Suppressor macrophage treated with lipopolysaccharide for 1 hour (primary cell): ENCODE data around the gene SUSD1.
"Not testable (repeated sequence)": the region's sequence is repeated elsewhere in the genome, so short reads cannot be mapped to it uniquely, and the experiment has no call there.

Source experiments
- DNase-seq, 3 donors: peaks; one replicate each; pipeline ENCODE4 v3.0.0-alpha.2; 2020 to 2022

The SUSD1 gene

GRCh38 chr9:112173489-112174221 lies 1.4 kb downstream of the SUSD1 start:
- DNase-seq = no peak

DNA sequence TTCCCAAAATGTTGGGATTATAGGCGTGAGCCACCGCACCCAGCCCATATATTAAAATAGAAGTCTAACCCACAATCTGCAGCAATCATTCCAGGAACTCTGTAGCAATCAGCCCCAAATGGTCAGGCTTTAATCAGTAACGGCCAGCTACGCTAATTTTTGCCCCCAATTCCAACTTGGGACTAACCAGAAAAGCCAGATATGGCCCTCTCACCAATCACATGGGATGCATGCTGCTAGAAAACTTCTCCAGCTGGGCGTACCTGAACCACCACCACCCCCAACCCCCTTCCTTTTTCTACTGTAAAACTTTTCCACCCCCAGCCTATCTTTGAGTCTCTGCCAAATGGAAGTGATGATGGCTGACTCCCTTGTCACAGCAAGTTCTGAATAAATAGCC lies 4.1 kb downstream of the SUSD1 start:
- no peak for DNase-seq

DNA sequence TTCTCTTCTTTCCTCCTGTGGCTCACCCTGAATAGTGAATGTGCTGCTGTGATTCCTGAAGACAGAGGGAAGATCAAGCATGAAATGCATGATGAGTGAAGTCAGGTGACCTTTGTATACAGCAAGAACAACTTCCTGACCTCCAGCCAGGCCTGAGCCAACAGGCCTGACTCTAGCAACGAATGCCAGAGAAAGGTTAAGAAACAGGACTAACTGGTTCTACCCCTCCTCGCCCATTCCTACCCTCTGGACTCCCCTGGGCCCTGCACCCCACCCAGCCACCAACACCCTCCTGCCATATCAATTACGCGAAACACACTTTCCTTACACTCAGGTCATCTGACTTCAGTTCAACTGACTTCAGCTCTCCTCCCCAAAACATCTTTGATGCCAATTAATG lies 4.9 kb downstream of the SUSD1 start:
- no peak for DNase-seq

- no peak for DNase-seq
These were observed 5.7 kb downstream of the SUSD1 start for GRCh38 chr9:112169368-112169767.

- DNase-seq = no peak
These were observed 6.9 kb downstream of the SUSD1 start for GRCh38 chr9:112168197-112168596.

DNA sequence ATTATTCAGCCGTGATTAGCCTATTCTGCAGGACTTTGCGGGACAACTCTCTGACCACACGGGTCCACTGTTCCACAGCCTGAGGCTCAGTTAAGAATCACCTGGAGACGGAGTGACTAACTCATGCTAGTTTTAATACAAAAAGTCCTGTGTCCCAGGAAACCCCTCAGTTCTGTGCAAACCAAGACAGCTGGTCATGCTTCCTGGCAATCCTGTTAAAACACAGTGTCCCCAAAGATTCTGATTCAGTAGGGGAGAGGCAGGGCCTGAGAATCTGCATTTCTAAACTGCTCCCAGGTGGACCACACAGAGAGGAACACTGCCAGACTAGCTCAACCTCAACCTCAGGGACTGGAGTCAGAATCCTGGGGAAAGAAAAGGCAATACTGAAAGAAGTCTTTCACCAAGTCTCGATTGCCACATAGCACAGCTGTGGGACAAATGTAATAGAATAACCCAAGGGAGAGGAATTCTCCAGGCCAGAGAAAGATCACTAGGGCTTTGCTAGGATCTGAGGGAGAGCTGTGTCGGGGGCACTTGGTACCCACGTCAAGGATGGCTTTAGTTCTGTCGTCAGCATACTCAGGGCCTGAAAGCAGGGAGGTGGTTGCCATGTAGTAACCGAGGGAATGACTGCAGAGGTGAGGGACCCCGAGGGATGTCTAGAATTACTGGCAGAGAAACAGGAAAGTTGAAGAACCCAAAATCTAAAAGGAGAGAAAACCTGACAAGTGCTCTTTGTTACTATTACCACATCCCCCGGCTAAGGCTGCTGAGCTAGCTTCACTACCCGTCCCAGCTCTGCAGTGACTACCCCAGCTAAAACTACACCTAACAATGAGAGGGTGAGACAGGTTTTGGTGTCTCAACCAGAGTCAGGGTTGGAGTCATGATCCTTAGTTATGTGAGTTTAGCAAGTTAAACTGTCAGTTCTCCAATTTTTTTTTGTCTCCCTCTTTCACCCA lies 8.6 kb downstream of the SUSD1 start:
- DNase-seq = no peak

GRCh38 chr9:112162621-112163413 lies 12.3 kb downstream of the SUSD1 start:
- peak; percentile 16 to 66 (median 57) for DNase-seq

DNA sequence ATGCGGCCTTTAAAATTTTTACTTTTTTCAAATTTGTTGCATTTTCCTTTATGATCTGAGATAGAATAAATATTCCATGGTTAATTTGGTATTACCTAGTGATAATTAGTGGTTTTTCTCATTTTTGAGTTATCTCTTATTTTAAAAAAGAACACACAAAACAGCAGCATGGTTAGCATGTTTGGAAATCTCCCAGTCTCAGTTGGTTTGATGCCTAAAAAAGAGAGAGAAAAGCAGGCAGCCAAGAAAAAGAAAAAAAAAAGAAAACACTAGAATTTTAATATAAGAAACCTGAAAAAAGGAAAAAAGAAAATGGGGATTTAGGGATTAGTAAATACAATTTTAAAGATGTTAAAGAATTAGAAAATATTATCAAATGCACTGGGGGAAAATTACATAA lies 15.3 kb downstream of the SUSD1 start:
- no peak for DNase-seq

- DNase-seq = no peak
These were observed 16.3 kb downstream of the SUSD1 start for GRCh38 chr9:112158656-112159367.

DNA sequence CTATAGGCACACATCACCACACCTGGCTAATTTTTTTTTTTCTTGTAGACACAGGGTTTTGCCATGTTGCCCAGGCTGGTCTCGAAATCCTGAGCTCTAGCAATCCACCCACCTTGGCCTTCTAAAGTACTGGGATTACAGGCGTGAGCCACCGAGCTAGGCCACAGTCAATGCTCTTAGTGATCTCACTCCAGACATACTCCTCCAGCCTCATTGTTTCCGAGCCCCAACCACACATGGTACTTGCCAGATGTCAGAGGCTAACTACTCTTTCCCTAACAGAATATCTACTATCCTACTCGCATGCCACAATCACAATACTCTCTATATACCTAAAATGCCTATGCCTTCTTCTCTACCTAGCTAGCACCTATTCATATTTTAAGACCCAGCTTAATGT lies 17.1 kb downstream of the SUSD1 start:
- no peak for DNase-seq

GRCh38 chr9:112157087-112157486 lies 18.0 kb downstream of the SUSD1 start:
- no peak for DNase-seq

GRCh38 chr9:112149211-112149610 lies 25.9 kb downstream of the SUSD1 start:
- no peak for DNase-seq

DNA sequence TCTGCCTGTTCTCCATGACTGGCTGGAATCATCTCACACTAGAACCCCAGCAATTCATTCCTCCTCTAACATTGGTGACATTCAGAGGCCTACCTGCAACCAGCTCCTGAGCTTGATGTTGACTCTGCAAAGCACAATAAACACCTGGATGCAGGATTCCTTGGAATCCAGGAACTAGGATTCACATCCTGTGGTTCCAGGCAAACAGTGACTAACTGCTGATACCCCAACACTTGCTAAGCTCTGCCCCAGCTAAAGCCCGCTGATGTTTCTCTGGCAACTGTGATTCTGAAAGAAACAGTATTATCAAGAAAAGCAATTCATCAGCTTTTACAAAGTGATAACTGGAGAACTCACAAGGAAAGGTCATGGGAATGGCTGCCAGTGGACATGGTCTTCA lies 29.2 kb downstream of the SUSD1 start:
- no peak for DNase-seq

- DNase-seq = no peak
These were observed 30.3 kb downstream of the SUSD1 start for GRCh38 chr9:112144807-112145206.

DNA sequence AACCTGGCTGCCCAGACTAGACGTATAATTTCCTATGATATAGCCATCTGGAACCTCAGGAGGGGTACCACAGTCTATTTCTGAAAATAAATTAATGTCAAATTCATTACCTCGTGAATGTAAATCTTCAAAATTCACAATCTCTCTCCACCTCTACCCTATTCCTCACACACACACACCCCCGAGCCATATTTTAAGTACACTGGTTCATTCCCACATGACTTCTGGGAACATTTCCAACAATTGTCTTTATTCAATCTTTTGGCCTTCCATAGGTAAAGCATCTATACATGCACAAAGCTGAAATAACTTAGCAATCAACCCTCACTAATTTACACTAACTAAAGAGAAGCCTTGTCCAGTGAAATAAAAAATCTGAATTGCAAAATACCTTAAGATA lies 32.7 kb downstream of the SUSD1 start:
- no peak for DNase-seq

GRCh38 chr9:112140936-112141335 lies 34.2 kb downstream of the SUSD1 start:
- no peak for DNase-seq

- DNase-seq = no peak
These were observed 38.0 kb downstream of the SUSD1 start for GRCh38 chr9:112137066-112137465.

- no peak for DNase-seq
These were observed 39.4 kb downstream of the SUSD1 start for GRCh38 chr9:112135706-112136105.

DNA sequence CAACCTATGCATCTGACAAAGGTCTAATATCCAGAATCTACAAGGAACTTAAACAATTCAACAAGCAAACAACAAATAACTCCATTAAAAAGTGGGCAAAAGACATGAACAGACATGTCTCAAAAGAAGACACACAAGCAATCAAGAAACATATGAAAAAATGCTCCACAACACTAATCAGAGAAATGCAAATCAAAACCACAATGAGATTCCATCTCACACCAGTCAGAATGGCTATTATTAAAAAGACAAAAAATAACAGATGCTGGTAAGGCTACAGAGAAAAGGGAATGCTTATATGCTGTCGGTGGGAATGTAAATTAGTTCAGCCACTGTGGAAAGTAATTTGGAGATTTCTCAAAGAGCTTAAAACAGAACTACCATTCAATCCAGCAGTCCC lies 41.3 kb downstream of the SUSD1 start:
- not testable (repeated sequence) for DNase-seq

GRCh38 chr9:112132356-112132755 lies 42.7 kb downstream of the SUSD1 start:
- no peak for DNase-seq

DNA sequence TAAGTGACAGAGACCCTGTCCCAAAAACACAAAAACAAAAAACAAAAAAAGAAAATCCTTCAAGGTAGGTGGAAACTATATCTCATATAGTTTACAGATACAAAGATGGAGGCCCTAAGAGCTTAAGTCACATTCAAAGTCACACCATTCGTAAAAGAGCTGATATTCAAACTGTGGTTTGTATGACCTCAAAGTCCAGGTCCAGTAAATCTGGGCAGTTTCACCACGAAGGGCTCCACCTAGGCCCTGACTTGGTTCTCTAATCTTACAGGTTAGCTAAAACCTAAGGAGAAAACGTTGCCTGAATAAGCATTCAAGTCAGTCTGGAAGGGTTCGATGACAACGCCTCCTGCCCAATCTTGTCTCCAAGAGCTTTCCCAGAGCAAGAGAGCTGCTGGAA lies 44.1 kb downstream of the SUSD1 start:
- no peak for DNase-seq

DNA sequence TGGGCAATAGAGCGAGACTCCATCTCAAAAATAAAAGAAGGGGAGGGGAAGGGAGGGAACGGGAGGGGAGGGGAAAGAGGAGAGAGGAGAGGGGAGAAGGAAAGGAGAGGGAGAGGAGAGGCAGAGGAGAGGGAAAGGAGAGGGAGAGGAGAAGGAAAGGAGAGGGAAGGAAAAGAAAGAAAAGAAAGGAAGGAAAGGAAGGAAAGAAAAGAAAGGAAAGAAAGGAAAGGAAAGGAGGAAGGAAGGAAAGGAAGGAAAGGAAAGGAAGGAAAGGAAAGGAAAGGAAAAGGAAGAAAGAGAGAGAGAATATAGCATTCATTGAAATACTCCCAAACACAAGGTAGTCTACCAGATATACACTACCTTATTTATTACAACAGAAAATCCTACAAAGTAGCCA lies 44.8 kb downstream of the SUSD1 start:
- DNase-seq = no peak

GRCh38 chr9:112129246-112129645 lies 45.9 kb downstream of the SUSD1 start:
- DNase-seq = no peak
